A673 (cell line): ENCODE data around the gene MAPK8IP1.

ENCODE experiments used
- EZH2 ChIP-seq: fragments of 200-600 bp; sonication (generic); IDR thresholded peaks from 2 replicates; pipeline ENCODE4 v1.6.1; 2017; ENCODE audit warnings: borderline replicate concordance, low read depth, mild to moderate bottlenecking, mixed read lengths, antibody characterized with exemption, low read length; ENCODE audit not compliant: poor library complexity, severe bottlenecking
- TF ChIP-seq, protein P1 (sequence below): fragments of 300-800, 200-600 bp; sonication (generic); conservative IDR thresholded peaks from 2 replicates; pipeline ENCODE4 v1.5.1; 2017; ENCODE audit warnings: low read depth, mild to moderate bottlenecking, antibody characterized with exemption, low read length, moderate library complexity, mixed read lengths

DNA sequence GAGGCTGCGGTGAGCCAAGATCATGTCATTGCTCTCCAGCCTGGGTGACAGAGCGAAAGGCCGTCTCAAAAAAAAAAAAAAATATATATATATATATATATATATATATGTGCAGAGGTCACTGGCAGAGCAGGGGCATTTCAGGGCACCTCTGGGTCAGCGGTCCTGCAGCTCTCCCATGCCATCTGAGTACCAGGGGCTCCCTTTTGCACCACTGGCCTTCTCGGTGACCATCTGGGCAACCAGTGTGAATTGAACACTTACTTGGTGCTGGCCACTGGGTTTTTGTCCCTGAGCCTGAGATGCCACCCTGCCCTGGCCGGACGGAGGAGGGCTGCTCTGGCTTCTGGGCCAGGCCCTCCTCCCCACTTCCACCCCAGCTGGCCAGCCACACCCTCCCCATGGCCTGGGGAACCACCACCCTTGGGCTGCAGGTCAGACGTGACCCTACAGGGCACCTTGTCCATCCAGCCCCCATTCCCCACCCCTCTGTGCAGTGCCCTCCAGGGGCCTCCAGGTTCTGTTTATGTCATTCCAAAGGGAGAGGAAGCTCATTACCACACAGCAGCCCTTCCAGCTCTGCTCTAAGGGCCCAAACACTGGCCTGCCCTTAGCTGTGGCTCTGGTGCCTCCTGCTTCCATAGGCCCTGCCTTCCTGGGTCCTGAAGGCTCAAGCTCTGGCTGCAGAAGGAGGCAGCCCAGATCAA, 10.3 kb downstream of the MAPK8IP1 start:
- TF ChIP-seq, protein P1, sequence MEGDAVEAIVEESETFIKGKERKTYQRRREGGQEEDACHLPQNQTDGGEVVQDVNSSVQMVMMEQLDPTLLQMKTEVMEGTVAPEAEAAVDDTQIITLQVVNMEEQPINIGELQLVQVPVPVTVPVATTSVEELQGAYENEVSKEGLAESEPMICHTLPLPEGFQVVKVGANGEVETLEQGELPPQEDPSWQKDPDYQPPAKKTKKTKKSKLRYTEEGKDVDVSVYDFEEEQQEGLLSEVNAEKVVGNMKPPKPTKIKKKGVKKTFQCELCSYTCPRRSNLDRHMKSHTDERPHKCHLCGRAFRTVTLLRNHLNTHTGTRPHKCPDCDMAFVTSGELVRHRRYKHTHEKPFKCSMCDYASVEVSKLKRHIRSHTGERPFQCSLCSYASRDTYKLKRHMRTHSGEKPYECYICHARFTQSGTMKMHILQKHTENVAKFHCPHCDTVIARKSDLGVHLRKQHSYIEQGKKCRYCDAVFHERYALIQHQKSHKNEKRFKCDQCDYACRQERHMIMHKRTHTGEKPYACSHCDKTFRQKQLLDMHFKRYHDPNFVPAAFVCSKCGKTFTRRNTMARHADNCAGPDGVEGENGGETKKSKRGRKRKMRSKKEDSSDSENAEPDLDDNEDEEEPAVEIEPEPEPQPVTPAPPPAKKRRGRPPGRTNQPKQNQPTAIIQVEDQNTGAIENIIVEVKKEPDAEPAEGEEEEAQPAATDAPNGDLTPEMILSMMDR, result no peak
- no peak for TF ChIP-seq EZH2
